ENCODE measurements around the gene SRSF3. TPM values are rescaled to one million over a fixed set of nuclear protein-coding genes. Genes with fewer than 3 reads are reported as not detected.

Gene SRSF3
- total RNA-seq, 4 donors from 2014 or later: 108 to 195 (median 156) TPM

- no peak overlapping the region for H3K27ac ChIP-seq
- WGBS, 2 donors (ENCODE audit: low coverage in 1 of 2): 86 to 92% methylated on average over 8 to 12 of the region's 16 CpGs
- TF ChIP-seq POLR2A (IDR thresholded peaks at IDR 0.05) (no peak), POLR2AphosphoS5 (IDR thresholded peaks at IDR 0.05) (no peak), EP300 (IDR thresholded peaks at IDR 0.05) (no peak), CTCF (IDR thresholded peaks at IDR 0.05) (no peak)
- H3K36me3 ChIP-seq: no peaks in the 10 kb centered on the region
- peaks cover 0 to 5% (median 0%) of the 10 kb centered on the region in 3 donors for H3K4me1 ChIP-seq
- H3K9me3 ChIP-seq: no peaks in the 10 kb centered on the region
- no peaks in the 10 kb centered on the region for H3K27me3 ChIP-seq
- no peak overlapping the region for H3K4me3 ChIP-seq
- no peak for ATAC-seq
Observed at GRCh38 chr6:36634317-36635108, 40.4 kb downstream of the SRSF3 start.

- 40% methylated on average over 2 of the region's 5 CpGs; no CpG with 5 or more reads in 1 of the 2 donors for WGBS, 2 donors (ENCODE audit: low coverage in 1 of 2)
- H3K4me3 ChIP-seq: no peak overlapping the region
- no peak for ATAC-seq
- H3K27me3 ChIP-seq: no peaks in the 10 kb centered on the region
- no peaks in the 10 kb centered on the region for H3K36me3 ChIP-seq
- peaks cover 0 to 5% (median 0%) of the 10 kb centered on the region in 3 donors for H3K4me1 ChIP-seq
- H3K27ac ChIP-seq: no peak overlapping the region
- no peaks in the 10 kb centered on the region for H3K9me3 ChIP-seq
- TF ChIP-seq CTCF (IDR thresholded peaks at IDR 0.05): no peak
Observed at GRCh38 chr6:36636283-36636682, 42.1 kb downstream of the SRSF3 start.

- Histone ChIP-seq H3K4me1 (peaks cover 0 to 5% (median 0%) of the 10 kb centered on the region in 3 donors), H3K4me3 (no peak overlapping the region), H3K36me3 (no peaks in the 10 kb centered on the region), H3K27ac (no peak overlapping the region), H3K27me3 (no peaks in the 10 kb centered on the region), H3K9me3 (no peaks in the 10 kb centered on the region)
- 70 to 86% methylated on average over 4 to 7 of the region's 12 CpGs for WGBS, 2 donors (ENCODE audit: low coverage in 1 of 2)
- ATAC-seq: no peak
- TF ChIP-seq POLR2A (IDR thresholded peaks at IDR 0.05) (no peak), EP300 (IDR thresholded peaks at IDR 0.05) (no peak), CTCF (IDR thresholded peaks at IDR 0.05) (no peak), POLR2AphosphoS5 (IDR thresholded peaks at IDR 0.05) (no peak)
Observed at GRCh38 chr6:36636687-36637418, 42.7 kb downstream of the SRSF3 start.

GRCh38 chr6:36638579-36638978 lies 44.4 kb downstream of the SRSF3 start:
- TF ChIP-seq POLR2AphosphoS5 (IDR thresholded peaks at IDR 0.05): no peak
- no peak for TF ChIP-seq POLR2A (IDR thresholded peaks at IDR 0.05)
- TF ChIP-seq EP300 (IDR thresholded peaks at IDR 0.05): no peak
- no peak for TF ChIP-seq CTCF (IDR thresholded peaks at IDR 0.05)
- no peak for ATAC-seq
- H3K9me3 ChIP-seq: no peaks in the 10 kb centered on the region
- peaks cover 0 to 14% (median 5%) of the 10 kb centered on the region in 3 donors for H3K4me1 ChIP-seq
- no peak overlapping the region for H3K27ac ChIP-seq
- no peak overlapping the region for H3K4me3 ChIP-seq
- 89 to 100% methylated on average over 2 to 3 of the region's 3 CpGs for WGBS, 2 donors (ENCODE audit: low coverage in 1 of 2)
- no peaks in the 10 kb centered on the region for H3K27me3 ChIP-seq
- H3K36me3 ChIP-seq: no peaks in the 10 kb centered on the region

Data from gastroesophageal sphincter (tissue), 4 donors.